GM12891 (cell line): ENCODE measurements around the gene E2F2.

Experiments
- PAX5 ChIP-seq: IDR thresholded peaks from 2 replicates; pipeline ENCODE4 v1.6.1; 2011; ENCODE audit warnings: low read length, moderate library complexity, mild to moderate bottlenecking; ENCODE audit not compliant: insufficient read depth, severe bottlenecking
- POLR2A ChIP-seq: IDR thresholded peaks from 2 replicates; pipeline ENCODE4 v1.6.1; 2011; ENCODE audit warnings: low read depth, low read length, control low read depth
- POLR2AphosphoS5 ChIP-seq: IDR thresholded peaks from 2 replicates; pipeline ENCODE4 v1.6.1; 2011; ENCODE audit warnings: low read depth, low read length, control low read depth
- SPI1 ChIP-seq: IDR thresholded peaks from 2 replicates; pipeline ENCODE4 v1.6.1; 2011; ENCODE audit warnings: low read depth, low read length, control low read depth
- TAF1 ChIP-seq: IDR thresholded peaks from 2 replicates; pipeline ENCODE4 v1.6.1; 2011; ENCODE audit warnings: low read depth, low read length, control low read depth

GRCh38 chr1:23496490-23497181 is 34.4 kb downstream of the E2F2 start:
- TF ChIP-seq TAF1 (no peak), SPI1 (no peak), POLR2A (no peak), POLR2AphosphoS5 (no peak), PAX5 (no peak)
